SK-N-MC (cell line): Measurements from ENCODE around the gene RBMX.

Experiments used
- EZH2 ChIP-seq: fragments of 200-600 bp; sonication (generic); IDR thresholded peaks from one replicate; pipeline ENCODE4 v1.6.1; 2017; ENCODE audit warnings: antibody characterized with exemption
- POLR2AphosphoS5 ChIP-seq: IDR thresholded peaks from 2 replicates; pipeline ENCODE4 v1.6.1; 2012; ENCODE audit warnings: mild to moderate bottlenecking, low read depth, low read length, borderline replicate concordance

DNA sequence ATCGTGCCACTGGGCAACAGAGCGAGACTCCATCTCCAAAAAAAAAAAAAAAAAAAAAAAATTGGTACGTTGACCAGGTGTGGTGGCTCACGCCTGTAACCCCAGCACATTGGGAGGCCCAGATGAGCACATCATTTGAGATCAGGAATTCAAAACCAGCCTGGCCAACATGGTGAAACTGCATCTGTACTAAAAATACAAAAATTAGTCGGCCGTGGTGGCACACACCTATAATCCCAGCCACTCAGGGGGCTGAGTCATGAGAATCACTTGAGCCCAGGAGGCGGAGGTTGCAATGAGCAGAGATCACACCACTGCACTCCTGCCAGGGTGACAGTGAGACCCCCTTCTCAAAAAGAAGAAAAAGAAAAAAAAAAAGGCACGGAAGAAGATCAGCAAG is 24.5 kb downstream of the RBMX start:
- no peak for TF ChIP-seq EZH2
- TF ChIP-seq POLR2AphosphoS5 = no peak
